Measurements from ENCODE around the gene RIMS4. TPM values are rescaled to one million over a fixed set of nuclear protein-coding genes. Genes with fewer than 3 reads are reported as not detected.
A peak's percentile ranks its signal among the peaks of the same experiment; 100 is the strongest.

Gene RIMS4
- total RNA-seq, 2 experiments from 2014 or later = not detected

DNA sequence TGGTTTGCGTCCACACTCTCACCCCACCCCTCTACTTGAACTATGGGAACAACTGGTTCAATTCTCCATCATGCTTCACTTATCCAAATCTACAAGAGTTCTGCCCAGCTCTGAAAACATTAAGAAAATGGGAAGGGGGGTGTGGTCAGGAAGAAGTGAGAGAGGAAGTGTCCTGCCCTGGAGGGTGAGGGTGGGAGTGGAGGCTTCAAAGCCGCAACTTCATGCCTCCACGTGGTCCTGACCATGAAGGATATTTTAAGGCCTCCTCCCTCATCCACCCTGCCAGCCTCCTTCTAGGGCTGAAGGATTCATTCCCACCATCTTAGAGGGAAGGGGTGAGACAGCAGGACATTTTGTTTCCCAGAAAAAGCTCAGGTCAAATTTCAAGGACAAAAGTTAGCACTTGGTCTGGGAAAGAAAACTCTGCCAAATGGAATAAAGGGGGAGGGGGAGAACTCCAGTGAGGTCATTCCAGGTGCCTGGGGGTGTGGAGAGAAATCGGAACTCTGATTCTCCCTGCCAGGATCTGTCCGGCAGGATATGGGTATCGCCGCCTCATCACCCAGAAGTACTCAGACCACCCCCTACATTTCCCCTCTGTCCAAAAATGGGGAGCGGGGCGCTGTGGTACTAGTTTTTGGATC is 4.9 kb downstream of the RIMS4 start:
- Mint-ChIP-seq H3K4me3 (no peak overlapping the region), H3K27me3 (peaks cover 38% of the 10 kb centered on the region), H3K9me3 (no peaks in the 10 kb centered on the region), H3K36me3 (ENCODE audit: low read depth) (no peaks in the 10 kb centered on the region), H3K27ac (no peak overlapping the region), H3K4me1 (ENCODE audit: low read depth) (no peaks in the 10 kb centered on the region)
- CTCF ChIA-PET = interaction anchor here (0.6 to 1.6 kb wide), 2 partner anchors 58 to 342 kb away, joined by 3 to 5 read pairs; no protein-coding TSS in a partner anchor
- POLR2A ChIA-PET = no interaction called here
- intact Hi-C loops (cut with micrococcal nuclease) = loop anchor here (5.0 kb wide), 1 partner anchor 62 kb away; no protein-coding TSS in a partner anchor
- no peak for ATAC-seq
- TF ChIP-seq, protein P1, sequence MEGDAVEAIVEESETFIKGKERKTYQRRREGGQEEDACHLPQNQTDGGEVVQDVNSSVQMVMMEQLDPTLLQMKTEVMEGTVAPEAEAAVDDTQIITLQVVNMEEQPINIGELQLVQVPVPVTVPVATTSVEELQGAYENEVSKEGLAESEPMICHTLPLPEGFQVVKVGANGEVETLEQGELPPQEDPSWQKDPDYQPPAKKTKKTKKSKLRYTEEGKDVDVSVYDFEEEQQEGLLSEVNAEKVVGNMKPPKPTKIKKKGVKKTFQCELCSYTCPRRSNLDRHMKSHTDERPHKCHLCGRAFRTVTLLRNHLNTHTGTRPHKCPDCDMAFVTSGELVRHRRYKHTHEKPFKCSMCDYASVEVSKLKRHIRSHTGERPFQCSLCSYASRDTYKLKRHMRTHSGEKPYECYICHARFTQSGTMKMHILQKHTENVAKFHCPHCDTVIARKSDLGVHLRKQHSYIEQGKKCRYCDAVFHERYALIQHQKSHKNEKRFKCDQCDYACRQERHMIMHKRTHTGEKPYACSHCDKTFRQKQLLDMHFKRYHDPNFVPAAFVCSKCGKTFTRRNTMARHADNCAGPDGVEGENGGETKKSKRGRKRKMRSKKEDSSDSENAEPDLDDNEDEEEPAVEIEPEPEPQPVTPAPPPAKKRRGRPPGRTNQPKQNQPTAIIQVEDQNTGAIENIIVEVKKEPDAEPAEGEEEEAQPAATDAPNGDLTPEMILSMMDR (IDR thresholded peaks at IDR 0.05) = no peak
- DNase-seq = no peak

DNA sequence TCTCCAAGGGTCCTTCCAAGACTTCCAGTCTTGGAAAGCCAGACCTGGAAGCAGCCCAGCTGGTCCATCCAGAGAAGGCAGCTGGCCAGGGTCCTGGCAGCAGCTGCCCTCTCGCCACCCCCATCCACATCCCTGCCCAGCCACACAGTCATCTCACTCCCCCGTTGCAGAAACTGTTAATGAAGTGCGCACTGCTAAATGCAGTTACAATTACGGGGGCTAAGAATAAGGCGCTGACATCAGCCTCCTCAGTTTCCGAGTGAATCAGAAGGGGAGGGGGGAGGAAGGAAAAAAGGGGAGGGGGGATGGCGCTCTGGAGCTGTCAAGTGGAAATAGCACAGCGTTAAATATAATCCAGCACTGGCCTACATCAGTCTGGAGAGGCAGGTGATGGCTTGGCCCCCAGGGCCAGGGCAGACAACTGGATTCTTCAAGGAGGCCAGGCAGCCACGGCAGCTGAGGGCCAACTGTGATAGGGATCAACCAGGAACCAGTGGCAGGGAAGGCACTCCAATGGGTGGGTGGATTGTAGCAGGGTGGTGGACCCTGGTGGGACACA is 6.9 kb downstream of the RIMS4 start:
- ChIA-PET POLR2A (no interaction called here), CTCF (interaction anchor here (1.4 kb wide), 1 partner anchor 55 kb away, joined by 3 read pairs; no protein-coding TSS in a partner anchor)
- no peaks in the 10 kb centered on the region for H3K9me3 Mint-ChIP-seq
- no peak for DNase-seq
- TF ChIP-seq, protein P1 (IDR thresholded peaks at IDR 0.05) = no peak
- H3K36me3 Mint-ChIP-seq (ENCODE audit: low read depth) = no peaks in the 10 kb centered on the region
- no peaks in the 10 kb centered on the region for H3K4me1 Mint-ChIP-seq (ENCODE audit: low read depth)
- ATAC-seq = no peak
- intact Hi-C loops (cut with micrococcal nuclease) = no loop called here
- H3K4me3 Mint-ChIP-seq = no peak overlapping the region
- H3K27me3 Mint-ChIP-seq = peaks cover 24% of the 10 kb centered on the region
- H3K27ac Mint-ChIP-seq = no peak overlapping the region

DNA sequence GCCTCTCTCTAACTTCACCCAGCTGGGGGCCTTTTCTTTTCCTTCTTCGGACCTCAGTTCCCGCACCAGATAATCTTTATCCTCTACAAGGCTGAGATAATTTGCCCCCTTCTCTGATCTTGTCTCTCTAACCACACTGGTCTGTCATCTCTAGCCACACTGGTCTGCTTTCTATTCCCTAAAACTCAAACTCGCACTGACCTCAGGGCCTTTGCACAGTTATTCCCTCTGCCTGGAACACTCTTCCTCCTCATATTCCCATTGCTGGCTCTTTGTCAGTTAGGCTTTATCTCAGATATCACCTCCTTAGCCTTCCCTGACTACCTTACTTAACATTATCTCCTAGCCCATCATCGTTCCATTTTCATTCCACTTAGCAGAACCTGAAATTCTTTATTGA is 7.6 kb downstream of the RIMS4 start:
- H3K4me3 Mint-ChIP-seq = no peak overlapping the region
- no peaks in the 10 kb centered on the region for H3K4me1 Mint-ChIP-seq (ENCODE audit: low read depth)
- H3K27me3 Mint-ChIP-seq = peaks cover 18% of the 10 kb centered on the region
- ChIA-PET POLR2A (no interaction called here), CTCF (interaction anchor here (3.5 kb wide), 1 partner anchor 64 kb away, joined by 20 read pairs; no protein-coding TSS in a partner anchor)
- DNase-seq (no peak), ATAC-seq (no peak)
- no peaks in the 10 kb centered on the region for H3K36me3 Mint-ChIP-seq (ENCODE audit: low read depth)
- no peaks in the 10 kb centered on the region for H3K9me3 Mint-ChIP-seq
- H3K27ac Mint-ChIP-seq = no peak overlapping the region
- intact Hi-C loops (cut with micrococcal nuclease) = no loop called here
- TF ChIP-seq, protein P1 (IDR thresholded peaks at IDR 0.05) = no peak

DNA sequence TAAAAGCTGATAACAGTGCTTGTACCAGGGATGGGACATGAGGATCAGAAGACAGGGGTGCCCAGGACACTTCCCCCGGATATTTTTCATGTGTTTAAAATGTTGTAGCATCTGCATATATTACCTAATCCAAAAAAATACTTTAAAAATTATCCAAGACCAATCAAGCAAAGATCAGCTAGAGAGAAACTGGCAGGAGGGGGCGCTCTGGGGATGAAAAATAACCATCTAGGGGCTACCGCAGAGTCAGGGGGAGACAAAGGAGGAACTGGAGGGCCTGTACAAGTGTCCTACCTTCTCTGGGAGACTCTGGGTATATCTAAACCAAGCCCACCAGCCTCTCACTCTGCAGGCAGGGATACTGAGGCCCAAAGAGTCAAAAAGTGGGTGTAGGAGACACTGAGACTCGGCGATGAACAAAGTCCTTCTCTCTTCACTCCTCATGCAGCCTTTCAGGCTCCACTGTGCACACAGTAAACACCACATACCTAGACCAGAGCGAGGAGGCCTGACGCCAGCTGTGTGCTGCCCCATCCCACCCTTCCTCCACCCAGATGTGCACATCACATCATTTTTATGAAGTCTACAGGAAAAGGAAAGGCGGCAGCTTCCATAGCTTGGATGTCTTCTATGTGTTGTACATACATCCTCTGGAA is 9.8 kb downstream of the RIMS4 start:
- H3K4me3 Mint-ChIP-seq = no peak overlapping the region
- H3K27ac Mint-ChIP-seq = no peak overlapping the region
- H3K36me3 Mint-ChIP-seq (ENCODE audit: low read depth) = no peaks in the 10 kb centered on the region
- intact Hi-C loops (cut with micrococcal nuclease) = no loop called here
- no peaks in the 10 kb centered on the region for H3K4me1 Mint-ChIP-seq (ENCODE audit: low read depth)
- TF ChIP-seq, protein P1 (IDR thresholded peaks at IDR 0.05) = peak; percentile 31
- CTCF ChIA-PET = interaction anchor here (0.6 to 3.5 kb wide), 9 partner anchors 11 to 295 kb away, joined by 3 to 20 read pairs (median 4); no protein-coding TSS in a partner anchor
- ATAC-seq (no peak), DNase-seq (peak; percentile 59)
- no peaks in the 10 kb centered on the region for H3K9me3 Mint-ChIP-seq
- H3K27me3 Mint-ChIP-seq = peaks cover 11% of the 10 kb centered on the region
- POLR2A ChIA-PET = no interaction called here

DNA sequence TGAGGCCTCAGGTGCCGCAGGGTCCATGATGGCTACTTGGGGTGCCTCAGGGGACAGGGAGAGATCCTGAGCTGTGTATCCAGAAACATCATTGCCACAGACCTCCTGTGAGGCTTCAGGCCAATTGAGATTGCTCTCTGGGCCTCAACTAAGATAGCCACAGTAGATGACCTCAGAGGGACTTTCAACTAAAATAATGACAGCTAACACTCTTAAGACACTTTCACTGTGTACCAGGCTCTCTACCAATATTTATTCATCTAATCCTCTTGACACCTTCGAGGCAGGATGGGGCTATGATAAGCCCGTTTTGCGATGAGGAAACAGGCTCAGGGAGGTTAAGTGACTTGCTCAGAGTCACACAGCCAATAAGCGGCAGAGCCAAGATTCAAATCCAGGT is 10.7 kb downstream of the RIMS4 start:
- H3K9me3 Mint-ChIP-seq = no peaks in the 10 kb centered on the region
- POLR2A ChIA-PET = no interaction called here
- H3K27me3 Mint-ChIP-seq = peaks cover 7% of the 10 kb centered on the region
- CTCF ChIA-PET = interaction anchor here (0.6 to 3.5 kb wide), 9 partner anchors 10 to 296 kb away, joined by 3 to 20 read pairs (median 4); no protein-coding TSS in a partner anchor
- DNase-seq (no peak), ATAC-seq (no peak)
- H3K27ac Mint-ChIP-seq = no peak overlapping the region
- H3K36me3 Mint-ChIP-seq (ENCODE audit: low read depth) = no peaks in the 10 kb centered on the region
- TF ChIP-seq, protein P1 (IDR thresholded peaks at IDR 0.05) = no peak
- H3K4me1 Mint-ChIP-seq (ENCODE audit: low read depth) = no peaks in the 10 kb centered on the region
- intact Hi-C loops (cut with micrococcal nuclease) = no loop called here
- no peak overlapping the region for H3K4me3 Mint-ChIP-seq

Measured in activated CD8-positive, alpha-beta T cell treated with anti-CD3 and anti-CD28 coated beads for 36 hours (primary cell).